Endothelial cell (in vitro differentiated cells): ENCODE data around the gene LEMD3. TPM values are rescaled to one million over a fixed set of nuclear protein-coding genes. Genes with fewer than 3 reads are reported as not detected.

Experiments used
- DNase-seq: peaks from one replicate; pipeline ENCODE4 v3.0.0; 2021; ENCODE audit warnings: low spot score
- H3K27ac Mint-ChIP-seq: one replicate; pipeline ENCODE4 v1.8.0; 2021; ENCODE audit warnings: mixed read lengths, inconsistent platforms; ENCODE audit not compliant: unreplicated experiment
- H3K27me3 Mint-ChIP-seq: one replicate; pipeline ENCODE4 v1.8.0; 2021; ENCODE audit warnings: mild to moderate bottlenecking, moderate library complexity, mixed read lengths, inconsistent platforms; ENCODE audit not compliant: unreplicated experiment
- H3K36me3 Mint-ChIP-seq: one replicate; pipeline ENCODE4 v1.8.0; 2021; ENCODE audit warnings: mild to moderate bottlenecking, low read depth, mixed read lengths, inconsistent platforms; ENCODE audit not compliant: unreplicated experiment
- H3K4me1 Mint-ChIP-seq: one replicate; pipeline ENCODE4 v1.8.0; 2021; ENCODE audit warnings: mild to moderate bottlenecking, mixed read lengths, inconsistent platforms; ENCODE audit not compliant: unreplicated experiment
- H3K4me3 Mint-ChIP-seq: one replicate; pipeline ENCODE4 v1.8.0; 2021; ENCODE audit warnings: mild to moderate bottlenecking, mixed read lengths, inconsistent platforms; ENCODE audit not compliant: unreplicated experiment
- H3K9me3 Mint-ChIP-seq: one replicate; pipeline ENCODE4 v1.8.0; 2021; ENCODE audit warnings: mixed read lengths, inconsistent platforms; ENCODE audit not compliant: unreplicated experiment
- total RNA-seq: library from RNA; stranded (reverse); fragmentation: NEBNext Ultra II Directional; extraction: Animal tissue kit (Norgen Biotek cat#: 25700); gene quantifications from one replicate; pipeline ENCODE4 v1.2.1, GENCODE V29; 2021; ENCODE audit not compliant: unreplicated experiment
- TF ChIP-seq, protein P1 (sequence below): fragments of 200-600 bp; sonication (generic); IDR thresholded peaks from one replicate; pipeline ENCODE4 v1.5.0; 2021; ENCODE audit warnings: antibody characterized with exemption; ENCODE audit not compliant: unreplicated experiment

The LEMD3 gene
- total RNA-seq, 1 donor from 2014 or later: 22.1 TPM

DNA sequence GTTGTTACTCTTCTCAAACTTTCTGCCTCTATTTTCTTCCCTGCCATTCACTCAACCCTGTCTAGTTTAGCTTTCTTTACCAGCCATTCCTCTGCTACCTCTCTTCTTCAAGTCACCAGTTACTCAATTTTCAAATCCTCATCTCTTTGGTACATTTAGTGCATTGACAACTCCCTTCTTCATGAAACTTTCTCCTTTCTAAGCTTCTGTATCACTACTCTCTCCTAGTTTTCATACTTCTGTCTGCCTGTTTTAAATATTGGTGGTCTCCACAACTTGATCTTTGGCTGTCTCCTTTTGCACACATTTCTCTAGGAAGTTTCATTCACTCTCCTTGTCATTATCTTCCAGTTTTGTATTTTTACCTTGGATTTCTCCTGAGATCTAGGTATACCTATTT is 6.0 kb downstream of the LEMD3 start:
- TF ChIP-seq, protein P1, sequence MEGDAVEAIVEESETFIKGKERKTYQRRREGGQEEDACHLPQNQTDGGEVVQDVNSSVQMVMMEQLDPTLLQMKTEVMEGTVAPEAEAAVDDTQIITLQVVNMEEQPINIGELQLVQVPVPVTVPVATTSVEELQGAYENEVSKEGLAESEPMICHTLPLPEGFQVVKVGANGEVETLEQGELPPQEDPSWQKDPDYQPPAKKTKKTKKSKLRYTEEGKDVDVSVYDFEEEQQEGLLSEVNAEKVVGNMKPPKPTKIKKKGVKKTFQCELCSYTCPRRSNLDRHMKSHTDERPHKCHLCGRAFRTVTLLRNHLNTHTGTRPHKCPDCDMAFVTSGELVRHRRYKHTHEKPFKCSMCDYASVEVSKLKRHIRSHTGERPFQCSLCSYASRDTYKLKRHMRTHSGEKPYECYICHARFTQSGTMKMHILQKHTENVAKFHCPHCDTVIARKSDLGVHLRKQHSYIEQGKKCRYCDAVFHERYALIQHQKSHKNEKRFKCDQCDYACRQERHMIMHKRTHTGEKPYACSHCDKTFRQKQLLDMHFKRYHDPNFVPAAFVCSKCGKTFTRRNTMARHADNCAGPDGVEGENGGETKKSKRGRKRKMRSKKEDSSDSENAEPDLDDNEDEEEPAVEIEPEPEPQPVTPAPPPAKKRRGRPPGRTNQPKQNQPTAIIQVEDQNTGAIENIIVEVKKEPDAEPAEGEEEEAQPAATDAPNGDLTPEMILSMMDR: no peak
- H3K4me1 Mint-ChIP-seq: peaks cover 13% of the 10 kb centered on the region
- H3K36me3 Mint-ChIP-seq: no peaks in the 10 kb centered on the region
- H3K27me3 Mint-ChIP-seq: peaks cover 3% of the 10 kb centered on the region
- DNase-seq: no peak
- no peak overlapping the region for H3K4me3 Mint-ChIP-seq
- no peak overlapping the region for H3K27ac Mint-ChIP-seq
- H3K9me3 Mint-ChIP-seq: no peaks in the 10 kb centered on the region

DNA sequence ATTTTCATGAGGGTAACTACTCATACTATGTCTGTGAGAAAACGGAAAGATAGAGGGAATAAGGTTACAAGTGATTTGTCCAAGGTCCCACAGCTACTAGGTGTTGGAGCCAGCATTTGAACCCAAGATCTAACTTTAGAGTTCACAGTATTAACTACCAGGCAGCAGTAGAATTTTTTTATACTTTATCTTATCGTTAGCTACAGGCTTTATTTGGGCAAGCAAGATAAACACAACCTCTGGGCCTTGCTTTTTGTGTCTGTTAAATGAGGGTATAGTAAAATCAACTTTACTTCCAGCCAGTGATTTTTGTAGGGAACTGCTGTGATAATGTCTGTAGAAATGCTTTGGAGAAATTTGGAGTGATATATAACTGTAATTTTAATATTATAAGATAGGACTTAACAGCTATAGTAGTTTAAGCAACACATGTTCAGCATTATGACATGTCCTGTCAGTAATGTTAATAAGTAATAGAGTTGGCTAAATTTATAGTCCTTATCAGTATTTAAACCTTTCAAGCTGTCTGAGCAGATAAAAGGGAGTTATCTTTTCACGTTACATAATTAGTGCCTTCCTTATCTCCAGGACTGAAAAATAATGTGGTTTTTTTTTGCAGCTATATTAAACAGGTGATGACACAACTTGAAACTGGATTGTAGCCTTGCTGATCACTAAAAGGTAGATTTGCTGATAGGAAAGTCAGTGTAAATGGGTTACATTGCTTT is 12.8 kb downstream of the LEMD3 start:
- Mint-ChIP-seq H3K27me3 (no peaks in the 10 kb centered on the region), H3K4me3 (no peak overlapping the region), H3K9me3 (no peaks in the 10 kb centered on the region), H3K36me3 (no peaks in the 10 kb centered on the region), H3K4me1 (no peaks in the 10 kb centered on the region), H3K27ac (no peak overlapping the region)
- TF ChIP-seq, protein P1: no peak
- no peak for DNase-seq

- H3K27ac Mint-ChIP-seq: no peak overlapping the region
- H3K4me1 Mint-ChIP-seq: no peaks in the 10 kb centered on the region
- no peaks in the 10 kb centered on the region for H3K27me3 Mint-ChIP-seq
- no peak for DNase-seq
- TF ChIP-seq, protein P1: no peak
- H3K4me3 Mint-ChIP-seq: no peak overlapping the region
- no peaks in the 10 kb centered on the region for H3K9me3 Mint-ChIP-seq
- H3K36me3 Mint-ChIP-seq: no peaks in the 10 kb centered on the region
These were observed 14.9 kb downstream of the LEMD3 start for GRCh38 chr12:65184176-65184857.

DNA sequence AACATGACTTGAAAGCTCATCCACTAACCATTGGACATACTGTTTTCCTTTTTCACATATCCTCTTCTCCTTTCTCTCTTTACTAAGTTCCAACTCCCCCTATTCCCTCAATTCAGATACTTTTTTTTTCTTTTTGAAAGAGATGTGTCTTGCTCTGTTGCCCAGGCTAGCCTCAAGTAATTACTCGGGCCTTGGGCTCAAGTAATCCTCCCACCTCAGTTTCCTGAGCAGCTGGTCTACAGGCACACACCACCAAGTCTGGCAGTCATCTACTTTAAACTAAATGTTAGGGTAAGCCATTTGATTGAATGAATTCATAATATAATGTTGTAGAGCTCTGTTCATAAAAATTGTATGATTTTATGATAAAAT is 15.5 kb downstream of the LEMD3 start:
- Mint-ChIP-seq H3K27ac (no peak overlapping the region), H3K4me1 (no peaks in the 10 kb centered on the region), H3K4me3 (no peak overlapping the region), H3K9me3 (no peaks in the 10 kb centered on the region), H3K36me3 (no peaks in the 10 kb centered on the region), H3K27me3 (no peaks in the 10 kb centered on the region)
- TF ChIP-seq, protein P1: no peak
- no peak for DNase-seq

GRCh38 chr12:65187665-65188064 is 18.3 kb downstream of the LEMD3 start:
- TF ChIP-seq, protein P1: no peak
- no peak overlapping the region for H3K27ac Mint-ChIP-seq
- H3K4me1 Mint-ChIP-seq: no peaks in the 10 kb centered on the region

More at GRCh38 chr12:65187665-65188064, 18.3 kb downstream of the LEMD3 start:
- no peak for DNase-seq
- Mint-ChIP-seq H3K9me3 (no peaks in the 10 kb centered on the region), H3K27me3 (no peaks in the 10 kb centered on the region), H3K4me3 (no peak overlapping the region), H3K36me3 (no peaks in the 10 kb centered on the region)
